K562 (cell line): ENCODE measurements around the gene RAB3GAP2. TPM values are rescaled to one million over a fixed set of nuclear protein-coding genes. Genes with fewer than 3 reads are reported as not detected.

Experiments used
- ATAC-seq: fragments of 200-7000 bp; cut with Tn5 transposase; 3 replicates; pipeline ENCODE4 v1.9.1; 2020; ENCODE audit warnings: moderate library complexity
- BruUV-seq: library from RNA; stranded (reverse); fragments of 400-500 nt; replicated peaks from 2 replicates; lab custom pipeline; 2021; lab: Mats Ljungman, UMichigan
- CTCF ChIA-PET: fragments of 300-600 bp; formaldehyde crosslinking; extraction: SDS; loops from one replicate; lab custom pipeline; 2021; ENCODE audit warnings: low intra/inter-chr PET ratio; lab: Yijun Ruan, JAX
- POLR2A ChIA-PET: fragments of 300-600, 350-650 bp; sonication (Branson Sonifier 250); formaldehyde crosslinking; extraction: SDS; loops from one replicate; lab custom pipeline; 2021; ENCODE audit warnings: antibody characterized with exemption, inconsistent platforms; lab: Yijun Ruan, JAX
- DNase-seq, 4 experiments: peaks; one replicate each; pipeline versions ENCODE4 v3.0.0 to v3.0.0-alpha.2; 2011 to 2018; ENCODE audit warnings: low spot score in 3 of 4, mixed read lengths in 3 of 4; ENCODE audit errors: extremely low read depth in 1 of 4
- FAIRE-seq: peaks from 2 replicates; lab custom pipeline; 2011; peaks lifted over from hg19 to GRCh38; lab: Jason Lieb, UNC
- H2AFZ ChIP-seq: 2 replicates; pipeline ENCODE4 v1.6.0; 2011; ENCODE audit warnings: low read depth, low read length, control low read depth, inconsistent platforms
- H3K27ac ChIP-seq: fragments of 200-600 bp; 3 replicates; pipeline ENCODE4 v1.8.0; 2011; ENCODE audit warnings: low read depth, mild to moderate bottlenecking, control low read depth, inconsistent platforms, low read length, moderate library complexity, mixed read lengths; ENCODE audit errors: extremely low read depth
- H3K27me3 ChIP-seq, 2 experiments: fragments of 300-600 bp in 1 of 2; 2 replicates in 1 of 2; 3 replicates in 1 of 2; pipeline versions ENCODE4 v1.6.0 to v1.8.0; 2011; ENCODE audit warnings: inconsistent platforms in 2 of 2, low read length in 2 of 2, mild to moderate bottlenecking in 1 of 2, mixed read lengths in 1 of 2, moderate library complexity in 1 of 2; ENCODE audit not compliant: control insufficient read depth in 2 of 2, insufficient read depth in 2 of 2
- H3K36me3 ChIP-seq: fragments of 300-600 bp; 3 replicates; pipeline ENCODE4 v1.8.0; 2011; ENCODE audit warnings: mild to moderate bottlenecking, low read length, inconsistent platforms; ENCODE audit not compliant: control insufficient read depth, insufficient read depth
- H3K4me1 ChIP-seq, 2 experiments: fragments of 200-600 bp in 1 of 2; replicated peaks in 1 of 2; 2 replicates in 1 of 2; 3 replicates in 1 of 2; pipeline versions ENCODE4 v1.5.1 to v1.8.0; 2011; ENCODE audit warnings: inconsistent platforms in 2 of 2, low read length in 2 of 2, mild to moderate bottlenecking in 1 of 2, mixed read lengths in 1 of 2, moderate library complexity in 1 of 2; ENCODE audit not compliant: control insufficient read depth in 2 of 2, insufficient read depth in 2 of 2
- H3K4me2 ChIP-seq: 2 replicates; pipeline ENCODE4 v1.6.1; 2011; ENCODE audit warnings: low read length, control low read depth, inconsistent platforms, mixed read lengths; ENCODE audit not compliant: insufficient read depth
- H3K4me3 ChIP-seq: fragments of 200-600 bp; sonication (generic), shearing (Covaris generic); 2 replicates; pipeline ENCODE4 v1.5.1; 2016; ENCODE audit warnings: control low read depth, inconsistent platforms
- H3K79me2 ChIP-seq: fragments of 200-600 bp; 3 replicates; pipeline ENCODE4 v1.8.0; 2011; ENCODE audit warnings: low read length, inconsistent platforms; ENCODE audit not compliant: control insufficient read depth, insufficient read depth
- H3K9ac ChIP-seq, 2 experiments: 2 replicates each; pipeline versions ENCODE4 v1.6.0 to v1.6.1; 2011; ENCODE audit warnings: low read depth in 2 of 2, low read length in 2 of 2, control low read depth in 1 of 2, inconsistent platforms in 1 of 2, mild to moderate bottlenecking in 1 of 2, mixed read lengths in 1 of 2; ENCODE audit not compliant: insufficient read depth in 1 of 2
- H3K9me1 ChIP-seq: one replicate; pipeline ENCODE4 v1.6.0; 2011; ENCODE audit warnings: inconsistent platforms, mild to moderate bottlenecking, low read length, moderate library complexity; ENCODE audit not compliant: control insufficient read depth, insufficient read depth
- H3K9me3 ChIP-seq: replicated peaks from 2 replicates; pipeline ENCODE4 v1.5.1; 2011; ENCODE audit warnings: low read depth, low read length, inconsistent platforms; ENCODE audit not compliant: control insufficient read depth, insufficient read depth
- H4K20me1 ChIP-seq: replicated peaks from 2 replicates; pipeline ENCODE4 v1.6.1; 2011; ENCODE audit warnings: low read length, inconsistent platforms, mixed read lengths; ENCODE audit not compliant: control insufficient read depth, insufficient read depth
- ELF2 ChIP-seq: fragments of 250-450 bp; sonication (Bioruptor Pico); IDR thresholded peaks from 2 replicates; pipeline ENCODE4 v1.5.0; 2021; ENCODE audit warnings: mild to moderate bottlenecking
- RBM17 ChIP-seq: fragments of 200-400 bp; formaldehyde crosslinking; IDR thresholded peaks from 2 replicates; pipeline ENCODE4 v1.6.1; 2017; ENCODE audit warnings: low read depth, mild to moderate bottlenecking, low read length, borderline replicate concordance
- ZC3H8 ChIP-seq: fragments of 450-650 bp; IDR thresholded peaks from 2 replicates; pipeline ENCODE4 v1.6.1; 2017
- ZFP1 ChIP-seq: fragments of 450-650 bp; formaldehyde crosslinking; IDR thresholded peaks from 2 replicates; pipeline ENCODE4 v1.4.0; 2020; ENCODE audit warnings: mild to moderate bottlenecking, mixed read lengths
- ZNF609 ChIP-seq: sonication (generic); formaldehyde crosslinking; IDR thresholded peaks from 2 replicates; pipeline ENCODE4 v1.8.1; 2023; ENCODE audit warnings: missing genetic modification reagents, mild to moderate bottlenecking, borderline replicate concordance
- ZNF717 ChIP-seq: fragments of 250-450 bp; sonication (Bioruptor Pico); IDR thresholded peaks from 2 replicates; pipeline ENCODE4 v1.5.0; 2021
- WGBS: fragments of 100-300 bp; shearing (Covaris generic); methylation state at CpG from one replicate; pipeline ENCODE4 v1.1.6; 2016; ENCODE audit warnings: low coverage, mixed read lengths; ENCODE audit not compliant: insufficient coverage; ENCODE audit errors: missing lambda C conversion rate; 5-methylcytosine and 5-hydroxymethylcytosine counted together
- in situ Hi-C: fragments of 300-500 bp; cut with MboI; formaldehyde crosslinking; loops from 4 replicates; pipeline ENCODE4 v1.15.0; 2018; ENCODE audit warnings: inconsistent platforms, mixed read lengths
- intact Hi-C: fragments of 100-400 bp; cut with micrococcal nuclease; formaldehyde crosslinking; loops from 2 replicates; pipeline ENCODE4 v1.14.2; 2022
- polyA plus RNA-seq, 8 experiments: library from polyadenylated mRNA; depleted of rRNA in 4 of 8; stranded (reverse) in 5 of 8; unstranded in 3 of 8; fragments of >200 nt; fragmentation: Nextera tagmentation in 2 of 8; fragmentation: Illumina TruSeq in 1 of 8; extraction: Ambion mirVana in 2 of 8; extraction: Trizol in 1 of 8; gene quantifications; 2 replicates each; pipeline versions ENCODE4 v1.2.1 to v1.2.3, GENCODE V29; 2011 to 2014; ENCODE audit warnings: inconsistent platforms in 1 of 8, missing spikeins in 1 of 8
- total RNA-seq, 7 experiments: library from RNA; depleted of rRNA in 6 of 7; stranded (reverse); fragments of >200 nt in 6 of 7; fragmentation: Illumina TruSeq in 2 of 7; extraction: Trizol in 2 of 7; gene quantifications; 2 replicates each; pipeline versions ENCODE4 v1.2.1 to v1.2.3, GENCODE V29; 2011 to 2021; ENCODE audit warnings: low replicate concordance in 1 of 7

Gene RAB3GAP2
- total and polyA plus RNA-seq, 9 of the 15 experiments (the other 6 are each of a cell fraction or from before 2014, with no cell fraction given): 14.1 to 69.1 (median 32.2) TPM

GRCh38 chr1:220290140-220290761, 18.0 kb upstream of the RAB3GAP2 start:
- Histone ChIP-seq H3K36me3 (no peaks in the 10 kb centered on the region), H3K9me3 (no peaks in the 10 kb centered on the region), H3K4me2 (no peak overlapping the region), H3K27me3 (peaks cover 12 to 18% of the 10 kb centered on the region in 2 experiments; a peak in 4 of 5 replicates), H2AFZ (no peak overlapping the region), H3K79me2 (no peaks in the 10 kb centered on the region), H3K4me1 (no peaks in the 10 kb centered on the region), H4K20me1 (no peaks in the 10 kb centered on the region), H3K9ac (no peak overlapping the region), H3K4me3 (no peak overlapping the region), H3K27ac (no peak overlapping the region), H3K9me1 (no peaks in the 10 kb centered on the region)
- ChIA-PET POLR2A (interaction anchor here (0.5 to 1.6 kb wide), 4 partner anchors 9 to 52 kb away, joined by 3 to 9 read pairs (median 4); no protein-coding TSS in a partner anchor), CTCF (no interaction called here)
- in situ Hi-C loops: no loop called here
- WGBS: 2% methylated on average over 4 of the region's 4 CpGs
- DNase-seq (no peak), FAIRE-seq (no peak), ATAC-seq (no peak)
- intact Hi-C loops: no loop called here
- TF ChIP-seq ELF2 (CRISPR knock-in tag) (no peak), ZFP1 (no peak), ZC3H8 (no peak), ZNF609 (no peak), RBM17 (no peak), ZNF717 (CRISPR knock-in tag) (no peak)
- BruUV-seq: no TSS peak
